Progenitor cell of endocrine pancreas (in vitro differentiated cells): ENCODE measurements around the gene HS2ST1. TPM values are rescaled to one million over a fixed set of nuclear protein-coding genes. Genes with fewer than 3 reads are reported as not detected.

Experiments used
- DNase-seq: peaks from one replicate; pipeline ENCODE4 v3.0.0; 2021; ENCODE audit warnings: low spot score; ENCODE audit not compliant: unreplicated experiment
- H3K27ac Mint-ChIP-seq: 2 replicates; pipeline ENCODE4 v1.8.0; 2021; ENCODE audit warnings: mild to moderate bottlenecking, moderate library complexity, mixed read lengths
- H3K27me3 Mint-ChIP-seq: 2 replicates; pipeline ENCODE4 v1.8.0; 2021; ENCODE audit warnings: mixed read lengths
- H3K36me3 Mint-ChIP-seq: 2 replicates; pipeline ENCODE4 v1.8.0; 2022; ENCODE audit warnings: mixed read lengths; ENCODE audit not compliant: insufficient read depth
- H3K4me1 Mint-ChIP-seq: 2 replicates; pipeline ENCODE4 v1.8.0; 2021; ENCODE audit warnings: low read depth, mixed read lengths
- H3K4me3 Mint-ChIP-seq: 2 replicates; pipeline ENCODE4 v1.8.0; 2021; ENCODE audit warnings: low read depth, mild to moderate bottlenecking, moderate library complexity, mixed read lengths
- H3K9me3 Mint-ChIP-seq: 2 replicates; pipeline ENCODE4 v1.8.0; 2021; ENCODE audit warnings: low read depth, mixed read lengths
- total RNA-seq: library from RNA; stranded (reverse); gene quantifications from 2 replicates; pipeline ENCODE4 v1.2.1, GENCODE V29; 2021
- TF ChIP-seq, protein P1 (sequence below): fragments of 200-600 bp; sonication (generic); IDR thresholded peaks from one replicate; pipeline ENCODE4 v1.5.0; 2021; ENCODE audit warnings: antibody characterized with exemption, mild to moderate bottlenecking; ENCODE audit not compliant: unreplicated experiment

The HS2ST1 gene
- total RNA-seq, 1 donor from 2014 or later: 41.4 TPM

DNA sequence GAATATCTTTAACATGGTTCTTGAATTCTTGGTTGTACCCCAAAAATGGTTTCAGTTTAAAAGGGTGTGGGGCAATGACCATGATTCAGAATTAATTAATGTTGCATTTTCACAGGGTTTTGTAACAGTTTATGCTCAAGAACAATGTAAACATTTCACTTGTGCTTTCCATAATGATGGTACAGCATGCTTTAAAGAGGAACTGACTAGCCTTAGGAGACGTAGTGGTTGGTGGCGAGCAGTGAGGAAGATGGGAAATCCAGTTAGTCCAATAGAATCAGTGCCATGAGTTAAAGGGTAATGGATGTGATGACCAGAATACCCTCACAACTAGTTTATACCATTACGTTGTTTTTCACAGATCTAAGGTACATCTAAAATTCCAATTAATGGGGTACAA lies 138.0 kb downstream of the HS2ST1 start:
- Mint-ChIP-seq H3K36me3 (peaks cover 7% of the 10 kb centered on the region), H3K4me1 (no peaks in the 10 kb centered on the region), H3K27me3 (no peaks in the 10 kb centered on the region), H3K27ac (no peak overlapping the region), H3K4me3 (no peak overlapping the region), H3K9me3 (peaks cover 7% of the 10 kb centered on the region)
- TF ChIP-seq, protein P1, sequence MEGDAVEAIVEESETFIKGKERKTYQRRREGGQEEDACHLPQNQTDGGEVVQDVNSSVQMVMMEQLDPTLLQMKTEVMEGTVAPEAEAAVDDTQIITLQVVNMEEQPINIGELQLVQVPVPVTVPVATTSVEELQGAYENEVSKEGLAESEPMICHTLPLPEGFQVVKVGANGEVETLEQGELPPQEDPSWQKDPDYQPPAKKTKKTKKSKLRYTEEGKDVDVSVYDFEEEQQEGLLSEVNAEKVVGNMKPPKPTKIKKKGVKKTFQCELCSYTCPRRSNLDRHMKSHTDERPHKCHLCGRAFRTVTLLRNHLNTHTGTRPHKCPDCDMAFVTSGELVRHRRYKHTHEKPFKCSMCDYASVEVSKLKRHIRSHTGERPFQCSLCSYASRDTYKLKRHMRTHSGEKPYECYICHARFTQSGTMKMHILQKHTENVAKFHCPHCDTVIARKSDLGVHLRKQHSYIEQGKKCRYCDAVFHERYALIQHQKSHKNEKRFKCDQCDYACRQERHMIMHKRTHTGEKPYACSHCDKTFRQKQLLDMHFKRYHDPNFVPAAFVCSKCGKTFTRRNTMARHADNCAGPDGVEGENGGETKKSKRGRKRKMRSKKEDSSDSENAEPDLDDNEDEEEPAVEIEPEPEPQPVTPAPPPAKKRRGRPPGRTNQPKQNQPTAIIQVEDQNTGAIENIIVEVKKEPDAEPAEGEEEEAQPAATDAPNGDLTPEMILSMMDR: no peak
- DNase-seq: no peak

DNA sequence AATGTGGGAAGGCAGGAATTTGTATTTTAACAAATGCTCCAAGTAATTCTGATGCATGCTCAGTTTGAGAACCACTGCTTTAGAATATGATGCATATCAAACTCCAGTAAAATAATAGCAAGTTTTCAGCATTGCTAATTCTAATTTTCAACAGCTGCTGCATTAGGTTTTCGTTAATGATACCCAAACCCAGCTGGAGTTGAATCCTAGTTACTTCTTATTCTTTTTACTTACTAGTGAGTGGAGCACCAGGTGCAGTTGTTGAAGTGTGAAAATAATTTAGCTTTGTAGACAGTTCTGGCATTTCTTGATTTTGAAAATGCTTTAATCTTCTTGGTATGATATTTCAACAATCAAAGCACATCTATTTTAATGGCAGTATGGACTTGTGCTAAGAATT lies 138.5 kb downstream of the HS2ST1 start:
- no peaks in the 10 kb centered on the region for H3K4me1 Mint-ChIP-seq
- TF ChIP-seq, protein P1: no peak
- H3K27me3 Mint-ChIP-seq: no peaks in the 10 kb centered on the region
- H3K36me3 Mint-ChIP-seq: peaks cover 2% of the 10 kb centered on the region
- H3K27ac Mint-ChIP-seq: no peak overlapping the region
- peaks cover 7% of the 10 kb centered on the region for H3K9me3 Mint-ChIP-seq
- H3K4me3 Mint-ChIP-seq: no peak overlapping the region
- no peak for DNase-seq

DNA sequence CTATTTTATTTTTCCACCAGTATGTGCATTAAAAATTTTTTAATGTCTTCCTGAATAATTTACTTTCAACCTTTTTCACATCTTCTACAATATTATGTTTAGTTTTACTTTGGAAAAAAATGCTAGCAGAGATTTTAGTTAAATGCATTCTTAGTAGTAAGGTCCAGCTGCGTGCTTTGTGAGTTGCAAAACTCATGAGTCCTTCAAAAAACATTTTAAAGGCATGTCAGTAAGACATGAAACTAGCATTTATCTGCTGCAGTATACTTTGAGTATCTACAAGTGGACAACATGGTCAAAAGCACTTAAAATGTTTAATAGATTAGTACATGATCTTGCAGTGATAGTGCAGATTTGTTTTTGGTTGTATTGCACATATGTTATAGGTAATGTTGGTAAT lies 139.0 kb downstream of the HS2ST1 start:
- H3K27ac Mint-ChIP-seq: no peak overlapping the region
- no peak overlapping the region for H3K4me3 Mint-ChIP-seq
- TF ChIP-seq, protein P1: no peak
- H3K27me3 Mint-ChIP-seq: no peaks in the 10 kb centered on the region
- no peaks in the 10 kb centered on the region for H3K4me1 Mint-ChIP-seq
- peaks cover 2% of the 10 kb centered on the region for H3K36me3 Mint-ChIP-seq
- H3K9me3 Mint-ChIP-seq: peaks cover 4% of the 10 kb centered on the region
- no peak for DNase-seq

DNA sequence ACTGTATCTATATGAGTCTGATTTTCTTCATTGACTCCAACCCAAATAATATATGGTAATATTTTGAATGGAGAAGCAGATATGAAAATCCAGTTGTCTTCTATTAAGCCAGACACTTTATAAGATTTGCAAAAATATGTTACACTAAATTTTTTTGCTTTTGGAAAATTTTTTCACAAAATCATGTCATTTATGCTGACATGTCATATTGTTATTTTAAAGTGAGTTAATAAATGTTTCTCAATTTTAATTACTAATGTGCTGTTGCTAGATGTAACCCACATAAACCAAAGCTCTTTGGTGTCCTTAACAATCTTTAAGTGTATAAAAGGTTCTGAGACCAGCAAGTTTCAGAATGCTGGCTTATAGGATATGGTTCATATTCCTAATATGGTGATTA lies 142.5 kb downstream of the HS2ST1 start:
- Mint-ChIP-seq H3K4me3 (no peak overlapping the region), H3K4me1 (peaks cover under 1% of the 10 kb centered on the region), H3K27me3 (no peaks in the 10 kb centered on the region), H3K9me3 (no peaks in the 10 kb centered on the region), H3K27ac (no peak overlapping the region), H3K36me3 (peaks cover 2% of the 10 kb centered on the region)
- TF ChIP-seq, protein P1: no peak
- DNase-seq: no peak

DNA sequence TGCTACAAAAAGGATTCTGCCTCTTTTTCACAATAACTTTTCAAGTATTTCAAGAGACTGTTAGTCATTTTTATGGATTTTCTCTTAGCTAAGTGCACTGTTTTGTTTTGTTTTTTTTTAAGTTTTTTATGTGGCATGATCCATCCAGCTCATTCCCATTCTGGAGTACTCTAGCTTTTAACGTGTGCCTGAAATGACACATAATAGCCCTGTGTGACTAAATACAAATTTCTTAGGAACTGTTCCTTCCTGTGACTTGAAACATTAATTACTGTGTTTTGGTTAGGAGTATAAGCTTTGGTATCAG lies 143.9 kb downstream of the HS2ST1 start:
- TF ChIP-seq, protein P1: no peak

More for the DNA sequence above, 143.9 kb downstream of the HS2ST1 start:
- Mint-ChIP-seq H3K9me3 (peaks cover 8% of the 10 kb centered on the region), H3K27me3 (no peaks in the 10 kb centered on the region), H3K36me3 (peaks cover 6% of the 10 kb centered on the region), H3K4me3 (no peak overlapping the region), H3K4me1 (peaks cover 1% of the 10 kb centered on the region), H3K27ac (peak overlapping the region; percentile 8)
- DNase-seq: no peak
